ENCODE results near the gene UNKL. TPM values are rescaled to one million over a fixed set of nuclear protein-coding genes. Genes with fewer than 3 reads are reported as not detected.

Gene UNKL
- total RNA-seq, 1 donor from 2014 or later = 43.6 TPM

DNA sequence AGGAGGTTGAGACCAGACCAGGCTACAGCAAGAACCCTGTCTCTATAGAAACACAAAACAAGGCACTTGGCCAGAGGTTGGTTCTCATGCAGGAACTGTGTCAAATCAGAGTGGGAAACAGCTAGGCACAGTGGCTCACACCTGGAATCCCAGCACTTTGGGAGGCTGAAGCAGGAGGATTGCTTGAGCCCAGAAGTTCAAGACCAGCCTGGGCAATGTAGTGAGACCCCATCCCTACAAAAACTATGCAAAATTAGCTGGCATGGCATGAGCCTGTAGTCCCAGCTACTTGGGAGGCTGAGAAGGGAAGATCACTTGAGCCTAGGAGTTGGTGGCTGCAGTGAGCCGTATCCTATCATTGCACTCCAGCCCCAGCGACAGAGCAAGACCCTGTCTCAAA, 1.7 kb downstream of the UNKL start:
- peaks cover 8% of the 10 kb centered on the region for H3K36me3 Mint-ChIP-seq
- peaks cover 10% of the 10 kb centered on the region for H3K4me1 Mint-ChIP-seq
- no peak for DNase-seq (ENCODE audit: low spot score in 2 of 2, unreplicated experiment in 2 of 2)
- H3K27me3 Mint-ChIP-seq (ENCODE audit: low read depth) = no peaks in the 10 kb centered on the region
- peak overlapping the region; percentile 78 for H3K4me3 Mint-ChIP-seq
- H3K9me3 Mint-ChIP-seq = no peaks in the 10 kb centered on the region
- no peak for TF ChIP-seq CTCF (IDR thresholded peaks at IDR 0.05; ENCODE audit: unreplicated experiment)
- H3K27ac Mint-ChIP-seq = no peak overlapping the region

DNA sequence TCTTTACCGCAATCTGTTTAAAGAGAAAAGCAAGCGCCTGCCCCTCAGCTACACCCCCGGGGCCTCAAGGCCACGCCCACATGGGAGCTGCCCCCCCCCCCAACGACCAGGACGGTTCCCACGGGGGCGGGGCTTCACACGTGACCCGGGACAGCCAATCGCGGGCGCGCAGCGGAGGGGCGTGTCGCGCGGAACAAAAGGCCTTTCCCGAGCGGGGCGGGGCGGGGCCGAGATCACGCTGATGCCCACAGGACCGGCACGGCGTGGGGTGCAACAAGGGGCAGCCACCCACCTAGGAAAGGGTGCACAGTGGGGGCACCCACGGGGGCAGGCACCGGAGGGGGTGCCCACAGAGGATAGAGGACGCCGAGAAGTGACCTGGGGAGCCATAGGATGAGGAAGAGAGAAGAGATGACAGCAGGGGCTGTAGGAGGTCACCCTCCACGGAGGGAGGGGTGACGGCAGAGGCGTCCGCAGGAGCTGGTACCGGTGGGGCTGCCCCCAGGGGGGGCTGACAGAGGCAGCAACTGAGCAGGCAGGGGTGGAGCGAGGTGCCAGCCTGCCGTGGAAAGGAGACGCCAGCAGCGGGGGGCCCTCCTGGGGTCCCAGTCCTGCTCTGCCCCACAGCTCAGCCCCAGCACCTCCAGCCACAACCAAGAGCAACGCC, 6.2 kb downstream of the UNKL start:
- H3K9me3 Mint-ChIP-seq = no peaks in the 10 kb centered on the region

DNA sequence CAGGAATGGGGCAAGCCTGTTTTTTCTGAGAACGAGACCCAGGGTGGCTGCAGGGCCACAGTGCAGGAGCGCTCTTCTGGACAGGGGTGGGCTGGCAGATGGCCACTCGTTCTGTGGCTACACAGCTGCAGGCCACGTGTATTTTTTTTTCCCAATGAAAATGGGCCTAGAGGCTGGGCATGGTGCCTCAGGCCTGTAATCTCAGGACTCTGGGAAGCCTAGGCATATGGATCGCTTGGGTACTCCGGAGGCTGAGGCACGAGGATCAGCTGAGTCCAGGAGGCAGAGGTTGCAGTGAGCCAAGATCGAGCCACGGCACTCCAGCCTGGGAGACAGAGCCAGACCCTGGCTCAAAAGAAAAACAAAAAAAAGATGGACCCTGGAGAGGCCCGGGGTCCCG, 6.8 kb downstream of the UNKL start:
- Mint-ChIP-seq H3K4me3 (peak overlapping the region; percentile 81), H3K27me3 (ENCODE audit: low read depth) (no peaks in the 10 kb centered on the region), H3K36me3 (peaks cover 8% of the 10 kb centered on the region), H3K4me1 (no peaks in the 10 kb centered on the region), H3K27ac (peak overlapping the region; percentile 77), H3K9me3 (no peaks in the 10 kb centered on the region)
- no peak for TF ChIP-seq CTCF (IDR thresholded peaks at IDR 0.05; ENCODE audit: unreplicated experiment)
- no peak for DNase-seq (ENCODE audit: low spot score in 2 of 2, unreplicated experiment in 2 of 2)

More for the DNA sequence above, 6.2 kb downstream of the UNKL start:
- no peak for TF ChIP-seq CTCF (IDR thresholded peaks at IDR 0.05; ENCODE audit: unreplicated experiment)
- H3K4me3 Mint-ChIP-seq = peak overlapping the region; percentile 81
- peaks cover 8% of the 10 kb centered on the region for H3K36me3 Mint-ChIP-seq
- H3K4me1 Mint-ChIP-seq = no peaks in the 10 kb centered on the region
- peak overlapping the region; percentile 79 for H3K27ac Mint-ChIP-seq
- DNase-seq (ENCODE audit: low spot score in 2 of 2, unreplicated experiment in 2 of 2) = peak; percentile 97 to 99
- no peaks in the 10 kb centered on the region for H3K27me3 Mint-ChIP-seq (ENCODE audit: low read depth)

DNA sequence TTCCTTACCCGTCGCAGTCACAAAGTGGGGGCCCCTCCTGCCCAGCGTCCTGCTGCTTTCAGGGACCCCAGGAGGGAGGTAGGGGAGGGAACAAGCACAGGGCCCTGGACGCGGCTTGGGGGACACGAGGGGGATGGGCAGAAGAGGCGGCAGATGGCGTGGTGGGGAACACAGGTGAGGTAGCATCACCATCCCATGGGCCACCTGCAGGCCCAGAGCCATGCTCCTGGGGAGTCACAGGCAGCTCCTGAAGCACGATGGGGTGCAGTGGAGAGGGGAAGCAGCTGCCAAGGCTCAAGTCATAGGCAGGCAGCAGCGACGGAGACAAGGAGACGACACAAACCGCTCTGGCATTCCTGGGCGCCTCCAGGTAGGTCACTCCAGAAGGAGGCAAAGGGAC, 10.8 kb downstream of the UNKL start:
- H3K4me3 Mint-ChIP-seq = no peak overlapping the region
- H3K9me3 Mint-ChIP-seq = no peaks in the 10 kb centered on the region
- H3K4me1 Mint-ChIP-seq = no peaks in the 10 kb centered on the region
- no peak for TF ChIP-seq CTCF (IDR thresholded peaks at IDR 0.05; ENCODE audit: unreplicated experiment)
- peaks cover 6% of the 10 kb centered on the region for H3K36me3 Mint-ChIP-seq
- DNase-seq (ENCODE audit: low spot score in 2 of 2, unreplicated experiment in 2 of 2) = no peak
- no peak overlapping the region for H3K27ac Mint-ChIP-seq
- no peaks in the 10 kb centered on the region for H3K27me3 Mint-ChIP-seq (ENCODE audit: low read depth)

- H3K4me3 Mint-ChIP-seq = no peak overlapping the region
- H3K36me3 Mint-ChIP-seq = peaks cover 13% of the 10 kb centered on the region
- DNase-seq (ENCODE audit: low spot score in 2 of 2, unreplicated experiment in 2 of 2) = no peak
- no peaks in the 10 kb centered on the region for H3K4me1 Mint-ChIP-seq
- H3K27me3 Mint-ChIP-seq (ENCODE audit: low read depth) = no peaks in the 10 kb centered on the region
- no peaks in the 10 kb centered on the region for H3K9me3 Mint-ChIP-seq
- no peak for TF ChIP-seq CTCF (IDR thresholded peaks at IDR 0.05; ENCODE audit: unreplicated experiment)
- H3K27ac Mint-ChIP-seq = no peak overlapping the region
Observed at GRCh38 chr16:1403036-1403435, 11.5 kb downstream of the UNKL start.
